HFF-Myc (cell line): ENCODE data around the gene PF4V1.

Experiments used
- DNase-seq: peaks from one replicate; pipeline ENCODE4 v3.0.0-alpha.2; 2011; ENCODE audit warnings: low read depth; ENCODE audit errors: extremely low read depth
- H3K4me3 ChIP-seq: replicated peaks from 2 replicates; pipeline ENCODE4 v1.5.1; 2011; ENCODE audit warnings: low read depth, mild to moderate bottlenecking, control low read depth, low read length
- TF ChIP-seq, protein P1 (sequence below): IDR thresholded peaks from 2 replicates; pipeline ENCODE4 v1.5.1; 2012; ENCODE audit warnings: mild to moderate bottlenecking, low read depth, low read length, control low read depth; ENCODE audit errors: missing control alignments

PF4V1 gene

DNA sequence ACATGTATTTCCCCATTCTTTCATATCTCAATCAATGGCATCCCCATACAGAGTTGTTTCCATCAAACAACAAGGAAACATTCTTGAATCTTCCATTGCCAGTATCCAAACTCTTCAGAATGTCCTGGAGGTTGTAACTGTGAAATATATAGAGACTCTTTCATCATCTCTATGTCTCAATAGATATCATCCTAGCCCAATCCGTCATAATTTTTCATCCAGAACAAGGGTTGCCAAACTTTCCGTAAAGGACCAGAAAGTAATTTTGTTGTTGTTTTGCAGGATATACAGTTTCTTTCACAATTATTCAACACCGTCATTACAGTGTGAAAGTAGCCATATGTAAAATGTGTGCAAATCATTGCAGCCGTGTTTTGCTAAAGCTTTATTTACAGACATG, 31.8 kb upstream of the PF4V1 start:
- no peak overlapping the region for H3K4me3 ChIP-seq
- TF ChIP-seq, protein P1, sequence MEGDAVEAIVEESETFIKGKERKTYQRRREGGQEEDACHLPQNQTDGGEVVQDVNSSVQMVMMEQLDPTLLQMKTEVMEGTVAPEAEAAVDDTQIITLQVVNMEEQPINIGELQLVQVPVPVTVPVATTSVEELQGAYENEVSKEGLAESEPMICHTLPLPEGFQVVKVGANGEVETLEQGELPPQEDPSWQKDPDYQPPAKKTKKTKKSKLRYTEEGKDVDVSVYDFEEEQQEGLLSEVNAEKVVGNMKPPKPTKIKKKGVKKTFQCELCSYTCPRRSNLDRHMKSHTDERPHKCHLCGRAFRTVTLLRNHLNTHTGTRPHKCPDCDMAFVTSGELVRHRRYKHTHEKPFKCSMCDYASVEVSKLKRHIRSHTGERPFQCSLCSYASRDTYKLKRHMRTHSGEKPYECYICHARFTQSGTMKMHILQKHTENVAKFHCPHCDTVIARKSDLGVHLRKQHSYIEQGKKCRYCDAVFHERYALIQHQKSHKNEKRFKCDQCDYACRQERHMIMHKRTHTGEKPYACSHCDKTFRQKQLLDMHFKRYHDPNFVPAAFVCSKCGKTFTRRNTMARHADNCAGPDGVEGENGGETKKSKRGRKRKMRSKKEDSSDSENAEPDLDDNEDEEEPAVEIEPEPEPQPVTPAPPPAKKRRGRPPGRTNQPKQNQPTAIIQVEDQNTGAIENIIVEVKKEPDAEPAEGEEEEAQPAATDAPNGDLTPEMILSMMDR = no peak
- DNase-seq = no peak

DNA sequence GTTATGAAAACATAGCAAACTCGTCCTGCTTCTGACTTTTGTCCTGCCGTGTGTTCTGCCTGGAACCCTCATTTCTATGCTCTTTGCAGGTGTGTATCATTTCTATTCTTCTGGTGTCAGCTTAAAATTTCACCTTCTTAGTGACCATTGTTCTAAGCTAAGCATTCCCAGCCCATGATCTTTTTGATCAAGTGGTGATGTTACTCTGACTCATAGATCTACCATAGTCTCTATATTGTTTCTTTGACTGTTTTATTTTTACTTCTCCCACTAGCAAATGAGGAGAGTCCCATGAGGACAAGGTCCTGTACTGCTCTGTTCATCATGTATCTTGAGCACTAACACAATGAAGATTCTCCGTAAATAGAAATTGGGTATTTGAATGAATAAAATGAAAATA, 30.7 kb upstream of the PF4V1 start:
- no peak for DNase-seq
- TF ChIP-seq, protein P1 = no peak
- no peak overlapping the region for H3K4me3 ChIP-seq

DNA sequence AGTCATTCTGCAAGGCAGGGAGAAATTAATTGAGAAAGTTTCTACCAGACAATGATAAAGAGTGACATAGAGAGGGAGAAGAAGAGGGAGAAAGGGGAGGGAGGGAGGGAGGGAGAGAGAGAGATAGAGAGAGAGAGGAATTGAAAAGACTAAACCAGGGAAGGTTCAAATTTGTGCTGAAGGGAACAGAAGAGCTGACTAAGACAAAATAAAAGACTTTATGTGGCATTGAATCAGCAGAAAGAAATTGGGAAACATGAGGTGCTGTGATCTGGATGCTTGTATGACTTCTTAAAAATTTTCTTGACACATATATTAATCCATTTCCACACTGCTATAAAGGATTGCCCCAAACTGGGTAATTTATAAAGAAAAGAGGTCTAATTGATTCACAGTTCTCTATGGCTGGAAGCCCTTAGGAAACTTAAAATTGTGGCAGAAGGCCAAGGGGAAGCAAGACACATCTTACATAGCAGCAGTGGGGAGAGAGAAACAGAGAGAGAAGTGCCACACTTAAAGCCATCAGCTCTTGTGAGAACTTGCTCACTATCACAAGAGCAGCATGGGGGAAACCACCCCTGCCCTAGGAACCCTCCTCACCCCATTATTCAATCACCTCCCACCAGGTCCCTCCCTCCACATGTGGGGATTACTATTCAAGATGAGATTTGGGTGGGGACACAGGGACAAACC, 30.1 kb upstream of the PF4V1 start:
- TF ChIP-seq, protein P1 = no peak
- no peak overlapping the region for H3K4me3 ChIP-seq
- no peak for DNase-seq

GRCh38 chr4:73823760-73824159, 29.3 kb upstream of the PF4V1 start:
- TF ChIP-seq, protein P1 = no peak
- no peak overlapping the region for H3K4me3 ChIP-seq
- DNase-seq = no peak

- H3K4me3 ChIP-seq = no peak overlapping the region
- TF ChIP-seq, protein P1 = no peak
- no peak for DNase-seq
These were observed 24.1 kb upstream of the PF4V1 start for GRCh38 chr4:73828956-73829355.

- DNase-seq = no peak
- TF ChIP-seq, protein P1 = no peak
- H3K4me3 ChIP-seq = no peak overlapping the region
These were observed 21.5 kb upstream of the PF4V1 start for GRCh38 chr4:73831569-73831968.
